Ovary (tissue), 3 donors: ENCODE measurements around the gene SIRT4.

Experiments
- POLR2A ChIP-seq: fragments of 450-650 bp; IDR thresholded peaks from one replicate; pipeline ENCODE4 v1.6.1; 2017; ENCODE audit warnings: antibody characterized with exemption, mild to moderate bottlenecking, moderate library complexity
- TF ChIP-seq, protein P1 (sequence below), 3 donors: fragments of 450-650 bp in 2 of 3; fragments of 200-600 bp in 1 of 3; IDR thresholded peaks; one replicate each; pipeline versions ENCODE4 v1.5.1 to v1.8.0; 2016 to 2022; ENCODE audit warnings: antibody characterized with exemption in 3 of 3, mild to moderate bottlenecking in 1 of 3
- donor health status: DM: no; HTN: no; CAD: no.

- TF ChIP-seq, protein P1, sequence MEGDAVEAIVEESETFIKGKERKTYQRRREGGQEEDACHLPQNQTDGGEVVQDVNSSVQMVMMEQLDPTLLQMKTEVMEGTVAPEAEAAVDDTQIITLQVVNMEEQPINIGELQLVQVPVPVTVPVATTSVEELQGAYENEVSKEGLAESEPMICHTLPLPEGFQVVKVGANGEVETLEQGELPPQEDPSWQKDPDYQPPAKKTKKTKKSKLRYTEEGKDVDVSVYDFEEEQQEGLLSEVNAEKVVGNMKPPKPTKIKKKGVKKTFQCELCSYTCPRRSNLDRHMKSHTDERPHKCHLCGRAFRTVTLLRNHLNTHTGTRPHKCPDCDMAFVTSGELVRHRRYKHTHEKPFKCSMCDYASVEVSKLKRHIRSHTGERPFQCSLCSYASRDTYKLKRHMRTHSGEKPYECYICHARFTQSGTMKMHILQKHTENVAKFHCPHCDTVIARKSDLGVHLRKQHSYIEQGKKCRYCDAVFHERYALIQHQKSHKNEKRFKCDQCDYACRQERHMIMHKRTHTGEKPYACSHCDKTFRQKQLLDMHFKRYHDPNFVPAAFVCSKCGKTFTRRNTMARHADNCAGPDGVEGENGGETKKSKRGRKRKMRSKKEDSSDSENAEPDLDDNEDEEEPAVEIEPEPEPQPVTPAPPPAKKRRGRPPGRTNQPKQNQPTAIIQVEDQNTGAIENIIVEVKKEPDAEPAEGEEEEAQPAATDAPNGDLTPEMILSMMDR (IDR thresholded peaks at IDR 0.05) = no peak
- TF ChIP-seq POLR2A = no peak
Measured at GRCh38 chr12:120332523-120332922, 30.4 kb downstream of the SIRT4 start.
